ENCODE data around the gene ACSF3.

GRCh38 chr16:89063768-89064320 is 29.8 kb upstream of the ACSF3 start:
- TF ChIP-seq POLR2A (IDR thresholded peaks at IDR 0.05) (no peak), CTCF (IDR thresholded peaks at IDR 0.05 in 4 of 5, conservative IDR thresholded peaks at IDR 0.05 in 1 of 5) (no peak)

All from gastrocnemius medialis (tissue), 4 donors.